GM19240 (cell line): Measurements from ENCODE around the gene GJB6.

Experiments used
- DNase-seq: peaks from one replicate; pipeline ENCODE4 v3.0.0; 2011; ENCODE audit warnings: low spot score; ENCODE audit not compliant: insufficient read length

GJB6 gene

DNA sequence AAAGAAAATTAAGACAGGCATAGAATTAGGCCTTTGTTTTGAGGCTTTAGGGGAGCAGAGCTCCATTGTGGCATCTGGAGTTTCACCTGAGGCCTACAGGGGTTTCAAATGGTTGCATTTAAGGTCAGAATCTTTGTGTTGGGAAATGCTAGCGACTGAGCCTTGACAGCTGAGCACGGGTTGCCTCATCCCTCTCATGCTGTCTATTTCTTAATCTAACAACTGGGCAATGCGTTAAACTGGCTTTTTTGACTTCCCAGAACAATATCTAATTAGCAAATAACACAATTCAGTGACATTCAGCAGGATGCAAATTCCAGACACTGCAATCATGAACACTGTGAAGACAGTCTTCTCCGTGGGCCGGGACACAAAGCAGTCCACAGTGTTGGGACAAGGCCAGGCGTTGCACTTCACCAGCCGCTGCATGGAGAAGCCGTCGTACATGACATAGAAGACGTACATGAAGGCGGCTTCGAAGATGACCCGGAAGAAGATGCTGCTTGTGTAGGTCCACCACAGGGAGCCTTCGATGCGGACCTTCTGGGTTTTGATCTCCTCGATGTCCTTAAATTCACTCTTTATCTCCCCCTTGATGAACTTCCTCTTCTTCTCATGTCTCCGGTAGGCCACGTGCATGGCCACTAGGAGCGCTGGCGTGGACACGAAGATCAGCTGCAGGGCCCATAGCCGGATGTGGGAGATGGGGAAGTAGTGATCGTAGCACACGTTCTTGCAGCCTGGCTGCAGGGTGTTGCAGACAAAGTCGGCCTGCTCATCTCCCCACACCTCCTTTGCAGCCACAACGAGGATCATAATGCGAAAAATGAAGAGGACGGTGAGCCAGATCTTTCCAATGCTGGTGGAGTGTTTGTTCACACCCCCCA lies 43.2 kb downstream of the GJB6 start:
- DNase-seq = no peak

- no peak for DNase-seq
Observed at GRCh38 chr13:20186771-20187170, 45.3 kb downstream of the GJB6 start.

GRCh38 chr13:20185366-20186056 lies 46.6 kb downstream of the GJB6 start:
- DNase-seq = no peak

GRCh38 chr13:20182231-20182846 lies 49.8 kb downstream of the GJB6 start:
- peak; percentile 82 for DNase-seq

DNA sequence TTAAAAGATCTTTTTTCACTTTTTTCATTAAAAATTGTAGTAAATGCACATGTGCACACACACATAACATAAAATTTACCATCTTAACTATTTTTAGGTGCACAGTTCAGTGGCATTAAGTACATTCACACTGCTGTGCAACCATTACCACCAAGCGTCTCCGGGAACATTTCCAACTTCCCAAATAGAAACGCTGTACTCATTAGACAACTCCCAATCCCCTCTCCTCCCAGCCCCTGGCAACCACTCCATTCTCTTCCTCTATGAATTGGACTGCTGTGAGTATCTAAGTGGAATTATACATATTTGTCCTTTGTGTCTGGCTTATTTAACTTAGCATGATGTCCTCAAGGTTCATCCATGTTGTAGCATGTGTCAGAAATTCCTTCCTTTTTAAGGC lies 50.9 kb downstream of the GJB6 start:
- DNase-seq = no peak

- DNase-seq = no peak
Observed at GRCh38 chr13:20178156-20178555, 54.0 kb downstream of the GJB6 start.

- DNase-seq = no peak
Observed at GRCh38 chr13:20177049-20177831, 54.9 kb downstream of the GJB6 start.

GRCh38 chr13:20175907-20176652 lies 56.0 kb downstream of the GJB6 start:
- DNase-seq = no peak

DNA sequence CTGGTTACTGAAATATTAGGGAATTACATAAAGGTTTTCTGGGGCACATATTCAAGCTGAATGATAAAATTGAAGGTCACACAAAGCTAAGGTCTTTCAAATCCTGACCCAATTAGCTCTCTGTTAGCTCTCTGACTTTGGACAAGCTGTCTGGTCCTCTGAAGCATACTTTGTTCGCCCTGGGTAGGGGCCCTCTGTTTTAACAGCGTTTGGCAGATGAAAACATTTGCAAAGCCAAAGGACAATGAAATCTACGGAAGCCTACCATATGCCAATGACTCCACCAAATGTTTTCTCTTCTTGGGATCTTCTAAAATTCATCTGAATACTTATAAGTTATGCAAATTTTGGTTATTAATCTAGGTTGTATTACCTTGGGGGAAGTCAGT lies 56.7 kb downstream of the GJB6 start:
- DNase-seq = no peak

DNA sequence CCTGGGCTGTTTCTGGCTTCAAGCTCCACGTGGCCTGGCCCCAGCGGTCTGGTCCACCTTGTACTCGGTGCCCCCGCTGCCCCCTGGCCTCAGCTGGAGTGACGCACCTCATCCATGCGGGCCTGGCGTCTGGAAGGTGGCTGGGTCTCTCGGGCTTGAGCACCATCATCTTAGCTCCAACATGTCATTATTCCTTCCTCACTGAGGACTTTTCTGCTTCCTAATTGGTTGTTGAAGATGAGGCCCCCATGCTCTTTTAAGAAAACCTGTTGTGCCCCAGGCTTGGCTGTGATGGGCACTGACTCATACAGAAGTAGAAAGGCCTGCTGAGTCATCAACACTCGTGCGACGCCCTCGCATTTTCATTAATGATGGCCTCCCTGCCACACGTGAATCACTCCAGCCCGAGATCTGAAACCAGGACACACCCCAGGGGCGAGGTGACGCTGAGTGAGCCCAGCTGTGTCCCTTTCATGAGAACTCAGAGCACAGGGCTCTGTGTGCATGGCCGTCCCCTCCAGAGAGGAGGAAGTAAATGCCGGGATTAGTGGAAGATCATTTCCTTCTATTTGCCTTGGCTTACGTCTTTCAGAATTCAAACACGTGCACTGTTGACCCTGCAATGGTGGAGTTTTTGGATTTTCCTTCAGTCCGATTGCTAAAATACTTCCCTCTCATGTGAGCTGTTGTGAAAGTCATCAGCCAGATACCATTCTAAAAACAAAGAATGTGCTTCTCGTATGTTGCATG lies 57.3 kb downstream of the GJB6 start:
- peak; percentile 56 for DNase-seq

DNA sequence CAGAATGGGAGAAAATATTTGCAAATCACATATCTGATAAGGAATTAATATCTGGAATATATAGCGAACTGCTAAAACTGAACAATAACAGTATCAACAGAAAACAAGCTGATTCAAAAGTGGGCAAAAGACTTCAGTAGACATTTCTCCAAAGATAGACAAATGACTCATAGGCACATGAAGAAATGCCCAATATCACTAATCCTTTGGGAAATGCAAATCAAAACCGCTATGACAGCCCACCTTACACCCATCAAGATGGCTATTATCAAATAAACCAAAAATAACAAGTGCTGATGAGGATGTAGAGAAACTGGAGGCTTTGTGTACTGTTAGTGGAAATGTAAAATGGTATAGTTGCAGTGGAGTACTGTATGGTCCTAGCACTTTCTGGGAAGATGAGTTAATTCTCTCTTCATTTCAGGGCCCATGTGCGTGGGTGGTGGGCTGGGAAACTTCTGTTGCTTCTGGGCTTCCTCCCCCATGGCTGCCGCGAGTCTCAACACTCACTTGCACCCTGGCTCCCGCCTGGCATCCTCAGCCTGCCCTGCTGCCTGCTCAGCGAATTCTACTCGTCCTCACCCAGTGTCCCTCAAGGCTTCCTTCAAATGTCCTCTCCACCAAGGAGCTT lies 58.9 kb downstream of the GJB6 start:
- DNase-seq = no peak
